LNCAP (cell line): ENCODE results near the gene KAT6B.

Experiments used
- CTCF ChIP-seq: fragments of 450-650 bp; IDR thresholded peaks from 2 replicates; pipeline ENCODE4 v1.5.1; 2017; ENCODE audit warnings: mild to moderate bottlenecking

Gene KAT6B

GRCh38 chr10:74926791-74927585, 100.6 kb downstream of the KAT6B start:
- TF ChIP-seq CTCF = no peak

- TF ChIP-seq CTCF = no peak
Measured at GRCh38 chr10:74927701-74928100, 101.3 kb downstream of the KAT6B start.

- TF ChIP-seq CTCF = no peak
Measured at GRCh38 chr10:74928742-74929191, 102.4 kb downstream of the KAT6B start.

GRCh38 chr10:74929197-74929596, 102.8 kb downstream of the KAT6B start:
- TF ChIP-seq CTCF = no peak

GRCh38 chr10:74930965-74931364, 104.6 kb downstream of the KAT6B start:
- TF ChIP-seq CTCF = no peak

GRCh38 chr10:74932648-74933047, 106.2 kb downstream of the KAT6B start:
- no peak for TF ChIP-seq CTCF

- TF ChIP-seq CTCF = no peak
Measured at GRCh38 chr10:74934100-74934812, 107.9 kb downstream of the KAT6B start.
